ENCODE results near the gene CAPZA1. TPM values are rescaled to one million over a fixed set of nuclear protein-coding genes. Genes with fewer than 3 reads are reported as not detected.

Gene CAPZA1
- total and polyA plus RNA-seq, 10 of the 15 experiments (the other 5 are each of a cell fraction or from before 2014, with no cell fraction given) = 187 to 886 (median 278) TPM

DNA sequence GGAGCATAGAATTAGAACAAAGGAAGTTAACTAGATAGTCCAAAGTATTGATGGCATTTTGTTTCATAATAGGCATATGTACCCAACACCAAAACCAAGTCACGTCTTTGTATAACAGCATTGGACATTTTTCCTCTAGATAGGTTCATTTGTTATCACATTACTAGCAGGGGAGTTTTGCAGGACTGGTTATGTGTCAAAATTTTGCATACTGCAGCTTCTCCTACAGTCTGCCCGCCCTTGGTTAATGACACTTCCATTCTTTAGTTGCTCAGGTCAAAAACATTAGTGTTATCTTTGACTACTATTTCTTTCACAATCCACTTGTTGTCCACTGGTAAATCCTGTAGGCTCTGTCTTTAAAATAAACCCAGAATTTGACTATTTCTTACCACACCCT is 8.9 kb downstream of the CAPZA1 start:
- Histone ChIP-seq H3K27ac (ENCODE audit: control insufficient read depth, insufficient read depth) (no peak overlapping the region), H2AFZ (ENCODE audit: control insufficient read depth, low read depth, low read length) (no peak overlapping the region), H3K36me3 (ENCODE audit: control insufficient read depth in 2 of 2, insufficient read depth in 2 of 2, low read length in 1 of 2) (peaks cover 0 to 16% of the 10 kb centered on the region in 2 experiments), H3K4me2 (ENCODE audit: control insufficient read depth, insufficient read depth) (peak overlapping the region; percentile 34), H4K20me1 (ENCODE audit: control insufficient read depth, insufficient read depth) (peaks cover 7% of the 10 kb centered on the region), H3K79me2 (ENCODE audit: control insufficient read depth, insufficient read depth, low read length) (peaks cover 94% of the 10 kb centered on the region), H3K4me1 (ENCODE audit: control insufficient read depth, insufficient read depth, low read length) (peaks cover 16% of the 10 kb centered on the region), H3K9ac (ENCODE audit: control insufficient read depth, insufficient read depth, low read length) (no peak overlapping the region), H3K4me3 (0 out of 2 replicates have a peak overlapping the region, but pooled peaks have one; percentile 19), H3K27me3 (replicated peaks in 1 of 2; ENCODE audit: control insufficient read depth in 2 of 2, insufficient read depth in 2 of 2, low read length in 1 of 2) (no peaks in the 10 kb centered on the region), H3K9me3 (replicated peaks; ENCODE audit: control insufficient read depth, insufficient read depth, low read length) (no peaks in the 10 kb centered on the region)
- ATAC-seq (peak; percentile 52), DNase-seq (ENCODE audit: low read depth, low spot score) (no peak), FAIRE-seq (no peak)
- RAD21 ChIA-PET (ENCODE audit: unreplicated experiment) = interaction anchor here (0.7 to 0.9 kb wide), 2 partner anchors 86 to 162 kb away, joined by 3 read pairs; partner anchors contain the start of gene PPM1J
- intact Hi-C loops (cut with micrococcal nuclease; ENCODE audit: unreplicated experiment) = no loop called here
- no TSS peak for BruUV-seq (replicated peaks)
- in situ Hi-C loops (cut with MboI) = no loop called here
- 22% methylated on average over 2 of the region's 2 CpGs for WGBS (ENCODE audit: insufficient coverage, insufficient replicate concordance, low lambda C conversion rate, missing lambda C conversion rate)
- CTCF ChIA-PET = interaction anchor here (1.3 to 1.5 kb wide), 2 partner anchors 9 to 14 kb away, joined by 5 to 8 read pairs; no protein-coding TSS in a partner anchor
- POLR2A ChIA-PET = interaction anchor here (1.0 to 1.8 kb wide), 3 partner anchors 8 to 72 kb away, joined by 3 to 4 read pairs (median 3); partner anchors contain the start of genes CAPZA1 and ST7L
- SMC1A ChIA-PET (ENCODE audit: uncharacterized antibody, unreplicated experiment) = interaction anchor here (0.9 to 2.4 kb wide), 7 partner anchors 8 to 234 kb away, joined by 3 to 11 read pairs (median 5); partner anchors contain the start of genes CAPZA1 and ST7L
- TF ChIP-seq POU2F2 (IDR thresholded peaks at IDR 0.05; ENCODE audit: borderline replicate concordance, low read depth, low read length) (peak; percentile 27; the same call in 1 of the 3 replicates), ZNF24 (IDR thresholded peaks at IDR 0.05) (no peak)

DNA sequence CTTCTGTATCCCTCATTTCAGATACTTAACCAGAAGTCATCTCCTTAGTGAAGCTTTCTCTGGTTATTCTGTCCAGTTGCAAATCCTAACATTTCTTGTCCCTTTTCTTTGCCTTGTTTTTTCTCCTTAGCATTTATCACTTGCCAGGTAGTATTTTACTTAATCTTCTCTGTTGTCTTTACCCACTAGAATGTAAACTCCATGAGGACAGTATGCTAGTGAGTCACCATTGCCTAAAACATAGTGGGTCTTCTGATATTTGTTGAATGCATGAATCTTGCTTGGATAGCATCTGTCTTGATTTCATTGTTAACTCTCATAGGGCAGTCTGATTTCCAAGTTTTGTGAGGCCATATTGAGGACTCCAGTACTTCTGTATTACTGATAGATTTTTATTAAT is 9.6 kb downstream of the CAPZA1 start:
- peak overlapping the region; percentile 34; the same call in 1 of the 2 replicates for H3K4me2 ChIP-seq (ENCODE audit: control insufficient read depth, insufficient read depth)
- TF ChIP-seq, protein P1, sequence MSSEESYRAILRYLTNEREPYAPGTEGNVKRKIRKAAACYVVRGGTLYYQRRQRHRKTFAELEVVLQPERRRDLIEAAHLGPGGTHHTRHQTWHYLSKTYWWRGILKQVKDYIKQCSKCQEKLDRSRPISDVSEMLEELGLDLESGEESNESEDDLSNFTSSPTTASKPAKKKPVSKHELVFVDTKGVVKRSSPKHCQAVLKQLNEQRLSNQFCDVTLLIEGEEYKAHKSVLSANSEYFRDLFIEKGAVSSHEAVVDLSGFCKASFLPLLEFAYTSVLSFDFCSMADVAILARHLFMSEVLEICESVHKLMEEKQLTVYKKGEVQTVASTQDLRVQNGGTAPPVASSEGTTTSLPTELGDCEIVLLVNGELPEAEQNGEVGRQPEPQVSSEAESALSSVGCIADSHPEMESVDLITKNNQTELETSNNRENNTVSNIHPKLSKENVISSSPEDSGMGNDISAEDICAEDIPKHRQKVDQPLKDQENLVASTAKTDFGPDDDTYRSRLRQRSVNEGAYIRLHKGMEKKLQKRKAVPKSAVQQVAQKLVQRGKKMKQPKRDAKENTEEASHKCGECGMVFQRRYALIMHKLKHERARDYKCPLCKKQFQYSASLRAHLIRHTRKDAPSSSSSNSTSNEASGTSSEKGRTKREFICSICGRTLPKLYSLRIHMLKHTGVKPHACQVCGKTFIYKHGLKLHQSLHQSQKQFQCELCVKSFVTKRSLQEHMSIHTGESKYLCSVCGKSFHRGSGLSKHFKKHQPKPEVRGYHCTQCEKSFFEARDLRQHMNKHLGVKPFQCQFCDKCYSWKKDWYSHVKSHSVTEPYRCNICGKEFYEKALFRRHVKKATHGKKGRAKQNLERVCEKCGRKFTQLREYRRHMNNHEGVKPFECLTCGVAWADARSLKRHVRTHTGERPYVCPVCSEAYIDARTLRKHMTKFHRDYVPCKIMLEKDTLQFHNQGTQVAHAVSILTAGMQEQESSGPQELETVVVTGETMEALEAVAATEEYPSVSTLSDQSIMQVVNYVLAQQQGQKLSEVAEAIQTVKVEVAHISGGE (CRISPR knock-in tag; IDR thresholded peaks at IDR 0.05) = no peak
- TF ChIP-seq SIX5 (IDR thresholded peaks at IDR 0.05; ENCODE audit: low read depth, low read length, severe bottlenecking) = no peak
- no peak for TF ChIP-seq EP300 (IDR thresholded peaks at IDR 0.05; ENCODE audit: borderline replicate concordance in 1 of 2, control insufficient read depth in 1 of 2, low read depth in 2 of 2, low read length in 2 of 2)
- TF ChIP-seq, protein P2, sequence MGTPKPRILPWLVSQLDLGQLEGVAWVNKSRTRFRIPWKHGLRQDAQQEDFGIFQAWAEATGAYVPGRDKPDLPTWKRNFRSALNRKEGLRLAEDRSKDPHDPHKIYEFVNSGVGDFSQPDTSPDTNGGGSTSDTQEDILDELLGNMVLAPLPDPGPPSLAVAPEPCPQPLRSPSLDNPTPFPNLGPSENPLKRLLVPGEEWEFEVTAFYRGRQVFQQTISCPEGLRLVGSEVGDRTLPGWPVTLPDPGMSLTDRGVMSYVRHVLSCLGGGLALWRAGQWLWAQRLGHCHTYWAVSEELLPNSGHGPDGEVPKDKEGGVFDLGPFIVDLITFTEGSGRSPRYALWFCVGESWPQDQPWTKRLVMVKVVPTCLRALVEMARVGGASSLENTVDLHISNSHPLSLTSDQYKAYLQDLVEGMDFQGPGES (IDR thresholded peaks at IDR 0.05) = no peak
- TF ChIP-seq, protein P3, sequence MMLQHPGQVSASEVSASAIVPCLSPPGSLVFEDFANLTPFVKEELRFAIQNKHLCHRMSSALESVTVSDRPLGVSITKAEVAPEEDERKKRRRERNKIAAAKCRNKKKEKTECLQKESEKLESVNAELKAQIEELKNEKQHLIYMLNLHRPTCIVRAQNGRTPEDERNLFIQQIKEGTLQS (IDR thresholded peaks at IDR 0.05; ENCODE audit: borderline replicate concordance, extremely low read depth, low read depth, low read length) = no peak
- no peak for TF ChIP-seq CBX3 (IDR thresholded peaks at IDR 0.05; ENCODE audit: borderline replicate concordance, low read depth)
- TF ChIP-seq RBBP5 (conservative IDR thresholded peaks at IDR 0.05) = no peak
- no peak for TF ChIP-seq SMC3 (IDR thresholded peaks at IDR 0.05; ENCODE audit: borderline replicate concordance, low read length)
- TF ChIP-seq JUND (IDR thresholded peaks at IDR 0.05; ENCODE audit: low read depth, low read length) = no peak
- TF ChIP-seq DPF2 (IDR thresholded peaks at IDR 0.05) = no peak
- H3K27me3 ChIP-seq (replicated peaks in 1 of 2; ENCODE audit: control insufficient read depth in 2 of 2, insufficient read depth in 2 of 2, low read length in 1 of 2) = no peaks in the 10 kb centered on the region
- peaks cover 18% of the 10 kb centered on the region for H3K4me1 ChIP-seq (ENCODE audit: control insufficient read depth, insufficient read depth, low read length)
- ChIA-PET CTCF (interaction anchor here (0.5 to 0.9 kb wide), 2 partner anchors 15 to 80 kb away, joined by 3 to 4 read pairs; no protein-coding TSS in a partner anchor), SMC1A (ENCODE audit: uncharacterized antibody, unreplicated experiment) (interaction anchor here (0.9 to 2.4 kb wide), 7 partner anchors 11 to 114 kb away, joined by 4 to 11 read pairs (median 5); partner anchors contain the start of genes CAPZA1, PPM1J and ST7L), POLR2A (interaction anchor here (1.3 to 1.8 kb wide), 3 partner anchors 10 to 71 kb away, joined by 3 to 4 read pairs (median 3); partner anchors contain the start of genes CAPZA1 and ST7L), RAD21 (ENCODE audit: unreplicated experiment) (no interaction called here)
- ATAC-seq (no peak), FAIRE-seq (no peak), DNase-seq (ENCODE audit: low read depth, low spot score) (no peak)
- in situ Hi-C loops (cut with MboI) = no loop called here
- H3K4me3 ChIP-seq = no peak overlapping the region
- intact Hi-C loops (cut with micrococcal nuclease; ENCODE audit: unreplicated experiment) = no loop called here
- no peak overlapping the region for H3K9ac ChIP-seq (ENCODE audit: control insufficient read depth, insufficient read depth, low read length)
- no peak overlapping the region for H2AFZ ChIP-seq (ENCODE audit: control insufficient read depth, low read depth, low read length)
- no peaks in the 10 kb centered on the region for H3K9me3 ChIP-seq (replicated peaks; ENCODE audit: control insufficient read depth, insufficient read depth, low read length)
- H3K79me2 ChIP-seq (ENCODE audit: control insufficient read depth, insufficient read depth, low read length) = peaks cover 95% of the 10 kb centered on the region
- peaks cover 0 to 16% of the 10 kb centered on the region in 2 experiments for H3K36me3 ChIP-seq (ENCODE audit: control insufficient read depth in 2 of 2, insufficient read depth in 2 of 2, low read length in 1 of 2)
- H4K20me1 ChIP-seq (ENCODE audit: control insufficient read depth, insufficient read depth) = peaks cover 7% of the 10 kb centered on the region
- no peak overlapping the region for H3K27ac ChIP-seq (ENCODE audit: control insufficient read depth, insufficient read depth)
- no TSS peak for BruUV-seq (replicated peaks)
